GM12878 (cell line): Measurements from ENCODE around the gene ADCY1. TPM values are rescaled to one million over a fixed set of nuclear protein-coding genes. Genes with fewer than 3 reads are reported as not detected.

Experiments used
- ATAC-seq: fragments of 200-7000 bp; cut with Tn5 transposase; 3 replicates; pipeline ENCODE4 v1.9.1; 2020; ENCODE audit warnings: mild to moderate bottlenecking, moderate library complexity
- BruUV-seq: library from RNA; stranded (reverse); fragments of 400-500 nt; replicated peaks from 2 replicates; lab custom pipeline; 2021; lab: Mats Ljungman, UMichigan
- CTCF ChIA-PET: fragments of 300-600 bp; sonication (Branson Sonifier 250); formaldehyde crosslinking; extraction: SDS; loops from one replicate; lab custom pipeline; 2021; ENCODE audit warnings: inconsistent platforms; lab: Yijun Ruan, JAX
- POLR2A ChIA-PET: fragments of 350-600 bp; formaldehyde crosslinking; extraction: SDS; loops from one replicate; lab custom pipeline; 2021; ENCODE audit warnings: inconsistent platforms; lab: Charles Lee
- RAD21 ChIA-PET: fragments of 300-600 bp; sonication (Branson Sonifier 250); formaldehyde crosslinking; loops from one replicate; lab custom pipeline; 2023; ENCODE audit warnings: antibody characterized with exemption; ENCODE audit not compliant: unreplicated experiment; lab: Charles Lee
- SMC1A ChIA-PET: fragments of 300-600 bp; sonication (Branson Sonifier 250); formaldehyde crosslinking; loops from one replicate; lab custom pipeline; 2023; ENCODE audit not compliant: unreplicated experiment, uncharacterized antibody; lab: Charles Lee
- DNase-seq: peaks from one replicate; pipeline ENCODE4 v3.0.0-alpha.2; 2011; ENCODE audit warnings: low read depth, low spot score
- FAIRE-seq: peaks from 3 replicates; lab custom pipeline; 2011; peaks lifted over from hg19 to GRCh38; lab: Jason Lieb, UNC
- H2AFZ ChIP-seq: 2 replicates; pipeline ENCODE4 v1.6.0; 2011; ENCODE audit warnings: low read depth, low read length, control low read depth; ENCODE audit not compliant: control insufficient read depth
- H3K27ac ChIP-seq: 2 replicates; pipeline ENCODE4 v1.5.1; 2011; ENCODE audit warnings: control low read depth; ENCODE audit not compliant: control insufficient read depth, insufficient read depth
- H3K27me3 ChIP-seq, 2 experiments: replicated peaks in 1 of 2; 2 replicates each; pipeline versions ENCODE4 v1.6.0 to v1.6.1; 2011; ENCODE audit warnings: low read length in 1 of 2; ENCODE audit not compliant: control insufficient read depth in 2 of 2, insufficient read depth in 2 of 2
- H3K36me3 ChIP-seq, 2 experiments: 2 replicates each; pipeline ENCODE4 v1.5.1; 2011; ENCODE audit warnings: low read length in 1 of 2; ENCODE audit not compliant: control insufficient read depth in 2 of 2, insufficient read depth in 2 of 2
- H3K4me1 ChIP-seq: 2 replicates; pipeline ENCODE4 v1.6.1; 2011; ENCODE audit warnings: mild to moderate bottlenecking, low read length, moderate library complexity, mixed read lengths; ENCODE audit not compliant: control insufficient read depth, insufficient read depth
- H3K4me2 ChIP-seq: 2 replicates; pipeline ENCODE4 v1.6.0; 2011; ENCODE audit warnings: control low read depth; ENCODE audit not compliant: control insufficient read depth, insufficient read depth
- H3K4me3 ChIP-seq: fragments of 200-600 bp; sonication (generic); 2 replicates; pipeline ENCODE4 v1.5.1; 2016
- H3K79me2 ChIP-seq: 2 replicates; pipeline ENCODE4 v1.6.0; 2011; ENCODE audit warnings: low read length; ENCODE audit not compliant: control insufficient read depth, insufficient read depth
- H3K9ac ChIP-seq: 2 replicates; pipeline ENCODE4 v1.8.0; 2011; ENCODE audit warnings: low read length, control low read depth, mixed read lengths; ENCODE audit not compliant: control insufficient read depth, insufficient read depth
- H3K9me3 ChIP-seq: replicated peaks from 3 replicates; pipeline ENCODE4 v1.5.1; 2011; ENCODE audit warnings: mild to moderate bottlenecking, low read length; ENCODE audit not compliant: control insufficient read depth, insufficient read depth
- H4K20me1 ChIP-seq: 2 replicates; pipeline ENCODE4 v1.6.0; 2011; ENCODE audit not compliant: control insufficient read depth, insufficient read depth
- CHD2 ChIP-seq: IDR thresholded peaks from 2 replicates; pipeline ENCODE4 v1.6.1; 2011; ENCODE audit warnings: low read depth, low read length, improper control_type of control experiment, borderline replicate concordance
- CHD4 ChIP-seq: fragments of 200-600 bp; sonication (generic); IDR thresholded peaks from 2 replicates; pipeline ENCODE4 v1.6.1; 2016; ENCODE audit warnings: mild to moderate bottlenecking
- FOS ChIP-seq: IDR thresholded peaks from 3 replicates; pipeline ENCODE4 v1.6.1; 2011; ENCODE audit warnings: borderline replicate concordance; ENCODE audit not compliant: insufficient read length; ENCODE audit errors: extremely low read depth
- GABPA ChIP-seq: IDR thresholded peaks from 2 replicates; pipeline ENCODE4 v1.6.1; 2014; ENCODE audit warnings: antibody characterized with exemption, low read depth, mild to moderate bottlenecking, inconsistent platforms
- GATAD2B ChIP-seq: fragments of 450-650 bp; conservative IDR thresholded peaks from 2 replicates; pipeline ENCODE4 v1.6.1; 2017; ENCODE audit warnings: low read depth, mild to moderate bottlenecking, moderate library complexity
- HCFC1 ChIP-seq: fragments of 150-350 bp; IDR thresholded peaks from 2 replicates; pipeline ENCODE4 v1.6.1; 2014; ENCODE audit warnings: low read length
- HDGF ChIP-seq: fragments of 450-650 bp; IDR thresholded peaks from 2 replicates; pipeline ENCODE4 v1.6.1; 2016; ENCODE audit warnings: antibody characterized with exemption
- KDM1A ChIP-seq: fragments of 200-600 bp; sonication (generic); IDR thresholded peaks from 2 replicates; pipeline ENCODE4 v1.6.1; 2016; ENCODE audit warnings: borderline replicate concordance
- KLF5 ChIP-seq: fragments of 450-650 bp; IDR thresholded peaks from 2 replicates; pipeline ENCODE4 v1.6.1; 2014; ENCODE audit warnings: mild to moderate bottlenecking; ENCODE audit not compliant: partially characterized antibody
- PAX8 ChIP-seq: fragments of 450-650 bp; IDR thresholded peaks from 2 replicates; pipeline ENCODE4 v1.6.1; 2017; ENCODE audit warnings: mild to moderate bottlenecking, moderate library complexity
- RUNX3 ChIP-seq: IDR thresholded peaks from 2 replicates; pipeline ENCODE4 v1.6.1; 2012; ENCODE audit warnings: low read length, inconsistent platforms
- SIN3A ChIP-seq: IDR thresholded peaks from 2 replicates; pipeline ENCODE4 v1.6.1; 2012; ENCODE audit warnings: low read depth, low read length, improper control_type of control experiment
- TCF3 ChIP-seq: IDR thresholded peaks from 2 replicates; pipeline ENCODE4 v1.6.1; 2012; ENCODE audit warnings: low read depth, mild to moderate bottlenecking, low read length, borderline replicate concordance; ENCODE audit not compliant: insufficient read depth
- ZNF24 ChIP-seq: fragments of 450-650 bp; IDR thresholded peaks from 2 replicates; pipeline ENCODE4 v1.6.1; 2017; ENCODE audit warnings: antibody characterized with exemption, mild to moderate bottlenecking
- WGBS: methylation state at CpG from one replicate; pipeline ENCODE4 v1.1.6; 2016; ENCODE audit warnings: low lambda C conversion rate; ENCODE audit not compliant: insufficient replicate concordance, insufficient coverage; ENCODE audit errors: missing lambda C conversion rate; 5-methylcytosine and 5-hydroxymethylcytosine counted together
- in situ Hi-C: fragments of 300-500 bp; cut with MboI; formaldehyde crosslinking; loops from 9 replicates; pipeline ENCODE4 v1.14.3; 2018; ENCODE audit warnings: mixed read lengths
- intact Hi-C: fragments of 100-400 bp; cut with micrococcal nuclease; formaldehyde crosslinking; loops from one replicate; pipeline ENCODE4 v1.14.2; 2022; ENCODE audit not compliant: unreplicated experiment
- polyA plus RNA-seq, 11 experiments: library from polyadenylated mRNA; depleted of rRNA in 4 of 11; unstranded in 6 of 11; stranded (reverse) in 5 of 11; fragments of >200 nt; fragmentation: Nextera tagmentation in 4 of 11; fragmentation: Illumina TruSeq in 1 of 11; extraction: Ambion mirVana in 4 of 11; extraction: Trizol in 1 of 11; gene quantifications; 1 replicate in 1 of 11; 2 replicates in 10 of 11; pipeline versions ENCODE4 v1.2.1 to v1.2.3, GENCODE V29; 2011 to 2016; ENCODE audit warnings: inconsistent platforms in 2 of 11, missing spikeins in 2 of 11, low read depth in 1 of 11
- total RNA-seq, 4 experiments: library from RNA; depleted of rRNA in 3 of 4; stranded (reverse); fragments of >200 nt in 3 of 4; fragmentation: Illumina TruSeq in 1 of 4; extraction: Trizol in 1 of 4; gene quantifications; 2 replicates each; pipeline versions ENCODE4 v1.2.1 to v1.2.3, GENCODE V29; 2013 to 2021
- TF ChIP-seq, protein P1 (sequence below): fragments of 450-650 bp; conservative IDR thresholded peaks from 2 replicates; pipeline ENCODE4 v1.6.1; 2017; ENCODE audit warnings: mild to moderate bottlenecking, moderate library complexity
- TF ChIP-seq, protein P2 (sequence below): fragments of 450-650 bp; IDR thresholded peaks from 2 replicates; pipeline ENCODE4 v1.6.1; 2014; ENCODE audit warnings: mild to moderate bottlenecking
- TF ChIP-seq, protein P3 (sequence below): fragments of 150-350 bp; IDR thresholded peaks from 2 replicates; pipeline ENCODE4 v1.6.1; 2016; ENCODE audit warnings: low read depth, low read length

The ADCY1 gene
- total and polyA plus RNA-seq, 10 of the 15 experiments (the other 5 are each of a cell fraction or from before 2014, with no cell fraction given), result 0.13 to 1.4 (median 0.45) TPM; not detected in 1

DNA sequence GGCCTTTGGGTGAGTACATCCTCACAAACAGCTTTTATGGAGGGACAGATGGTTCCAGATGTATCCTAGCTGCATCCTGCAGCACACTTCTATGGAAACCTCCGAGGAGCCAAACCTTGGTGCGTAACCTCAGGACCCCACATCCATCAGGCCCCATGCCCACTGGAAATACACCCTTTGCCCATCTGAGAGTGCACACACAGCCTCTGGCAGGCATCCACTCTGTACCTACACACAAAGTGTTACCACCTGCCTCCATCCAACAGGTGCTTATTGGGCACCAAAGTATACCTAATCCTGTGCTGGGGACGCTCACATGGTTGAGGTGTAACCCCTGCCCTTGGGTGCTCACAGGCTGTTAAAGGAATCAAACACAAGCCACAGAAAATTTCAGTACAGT is 117.9 kb downstream of the ADCY1 start (continued):
- TF ChIP-seq, protein P1, sequence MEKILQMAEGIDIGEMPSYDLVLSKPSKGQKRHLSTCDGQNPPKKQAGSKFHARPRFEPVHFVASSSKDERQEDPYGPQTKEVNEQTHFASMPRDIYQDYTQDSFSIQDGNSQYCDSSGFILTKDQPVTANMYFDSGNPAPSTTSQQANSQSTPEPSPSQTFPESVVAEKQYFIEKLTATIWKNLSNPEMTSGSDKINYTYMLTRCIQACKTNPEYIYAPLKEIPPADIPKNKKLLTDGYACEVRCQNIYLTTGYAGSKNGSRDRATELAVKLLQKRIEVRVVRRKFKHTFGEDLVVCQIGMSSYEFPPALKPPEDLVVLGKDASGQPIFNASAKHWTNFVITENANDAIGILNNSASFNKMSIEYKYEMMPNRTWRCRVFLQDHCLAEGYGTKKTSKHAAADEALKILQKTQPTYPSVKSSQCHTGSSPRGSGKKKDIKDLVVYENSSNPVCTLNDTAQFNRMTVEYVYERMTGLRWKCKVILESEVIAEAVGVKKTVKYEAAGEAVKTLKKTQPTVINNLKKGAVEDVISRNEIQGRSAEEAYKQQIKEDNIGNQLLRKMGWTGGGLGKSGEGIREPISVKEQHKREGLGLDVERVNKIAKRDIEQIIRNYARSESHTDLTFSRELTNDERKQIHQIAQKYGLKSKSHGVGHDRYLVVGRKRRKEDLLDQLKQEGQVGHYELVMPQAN, result no peak
- TF ChIP-seq, protein P2, sequence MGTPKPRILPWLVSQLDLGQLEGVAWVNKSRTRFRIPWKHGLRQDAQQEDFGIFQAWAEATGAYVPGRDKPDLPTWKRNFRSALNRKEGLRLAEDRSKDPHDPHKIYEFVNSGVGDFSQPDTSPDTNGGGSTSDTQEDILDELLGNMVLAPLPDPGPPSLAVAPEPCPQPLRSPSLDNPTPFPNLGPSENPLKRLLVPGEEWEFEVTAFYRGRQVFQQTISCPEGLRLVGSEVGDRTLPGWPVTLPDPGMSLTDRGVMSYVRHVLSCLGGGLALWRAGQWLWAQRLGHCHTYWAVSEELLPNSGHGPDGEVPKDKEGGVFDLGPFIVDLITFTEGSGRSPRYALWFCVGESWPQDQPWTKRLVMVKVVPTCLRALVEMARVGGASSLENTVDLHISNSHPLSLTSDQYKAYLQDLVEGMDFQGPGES, result no peak
- TF ChIP-seq HCFC1 (no peak), GABPA (no peak), GATAD2B (no peak), CHD2 (no peak), RUNX3 (no peak), ZNF24 (no peak)
- TF ChIP-seq, all 136 proteins: peak for 0

DNA sequence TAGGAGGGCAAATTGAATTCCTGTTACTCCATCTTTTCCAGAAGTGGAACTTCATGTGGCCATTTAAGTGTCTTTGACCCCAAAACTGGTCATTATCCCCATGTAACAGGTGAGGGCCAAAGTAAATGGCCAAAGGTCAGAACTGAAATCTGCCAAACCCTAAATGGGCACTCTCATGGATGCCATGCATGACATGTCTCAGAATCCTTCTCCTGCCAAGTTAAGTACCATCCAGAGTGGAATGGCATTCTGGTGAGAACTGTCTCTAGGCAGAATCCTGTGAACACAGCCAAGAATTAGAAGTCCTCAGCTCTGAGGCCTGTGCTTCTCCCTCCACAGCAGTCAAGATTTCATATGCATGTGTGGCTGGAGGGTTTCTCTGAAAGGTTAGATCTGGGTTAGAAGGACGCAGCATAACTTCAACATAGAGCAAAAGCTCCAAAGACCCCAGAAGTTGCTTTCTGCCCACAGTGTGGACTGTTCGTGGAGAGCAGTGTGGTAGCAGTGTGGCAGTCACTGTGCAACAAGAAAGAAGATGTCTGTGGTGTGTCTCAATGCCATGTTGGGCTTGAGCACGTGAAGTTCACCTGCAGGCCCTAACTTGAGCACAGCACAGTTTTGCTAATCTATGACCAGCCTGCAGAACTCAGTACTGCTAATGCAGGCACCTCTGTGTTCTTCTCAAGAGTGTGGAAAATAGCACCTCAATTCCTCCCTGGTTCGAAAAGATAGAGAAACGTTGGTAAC is 121.3 kb downstream of the ADCY1 start:
- Histone ChIP-seq H3K79me2 (no peaks in the 10 kb centered on the region), H3K9ac (no peak overlapping the region), H3K4me1 (no peaks in the 10 kb centered on the region), H3K27me3 (no peaks in the 10 kb centered on the region; a peak in 2 of 4 replicates), H3K4me2 (no peak overlapping the region), H3K36me3 (no peaks in the 10 kb centered on the region), H2AFZ (no peak overlapping the region), H3K27ac (no peak overlapping the region), H3K4me3 (no peak overlapping the region), H4K20me1 (no peaks in the 10 kb centered on the region), H3K9me3 (no peaks in the 10 kb centered on the region)
- ChIA-PET CTCF (no interaction called here), POLR2A (interaction anchor here (0.6 kb wide), 1 partner anchor 109 kb away, joined by 4 read pairs; no protein-coding TSS in a partner anchor), RAD21 (no interaction called here), SMC1A (no interaction called here)
- no peak for DNase-seq
- WGBS, result 17% methylated on average over 5 of the region's 5 CpGs
- in situ Hi-C loops (no loop called here), intact Hi-C loops (no loop called here)
- BruUV-seq, result no TSS peak
- ATAC-seq, result no peak
- no peak for FAIRE-seq
- TF ChIP-seq, protein P3, sequence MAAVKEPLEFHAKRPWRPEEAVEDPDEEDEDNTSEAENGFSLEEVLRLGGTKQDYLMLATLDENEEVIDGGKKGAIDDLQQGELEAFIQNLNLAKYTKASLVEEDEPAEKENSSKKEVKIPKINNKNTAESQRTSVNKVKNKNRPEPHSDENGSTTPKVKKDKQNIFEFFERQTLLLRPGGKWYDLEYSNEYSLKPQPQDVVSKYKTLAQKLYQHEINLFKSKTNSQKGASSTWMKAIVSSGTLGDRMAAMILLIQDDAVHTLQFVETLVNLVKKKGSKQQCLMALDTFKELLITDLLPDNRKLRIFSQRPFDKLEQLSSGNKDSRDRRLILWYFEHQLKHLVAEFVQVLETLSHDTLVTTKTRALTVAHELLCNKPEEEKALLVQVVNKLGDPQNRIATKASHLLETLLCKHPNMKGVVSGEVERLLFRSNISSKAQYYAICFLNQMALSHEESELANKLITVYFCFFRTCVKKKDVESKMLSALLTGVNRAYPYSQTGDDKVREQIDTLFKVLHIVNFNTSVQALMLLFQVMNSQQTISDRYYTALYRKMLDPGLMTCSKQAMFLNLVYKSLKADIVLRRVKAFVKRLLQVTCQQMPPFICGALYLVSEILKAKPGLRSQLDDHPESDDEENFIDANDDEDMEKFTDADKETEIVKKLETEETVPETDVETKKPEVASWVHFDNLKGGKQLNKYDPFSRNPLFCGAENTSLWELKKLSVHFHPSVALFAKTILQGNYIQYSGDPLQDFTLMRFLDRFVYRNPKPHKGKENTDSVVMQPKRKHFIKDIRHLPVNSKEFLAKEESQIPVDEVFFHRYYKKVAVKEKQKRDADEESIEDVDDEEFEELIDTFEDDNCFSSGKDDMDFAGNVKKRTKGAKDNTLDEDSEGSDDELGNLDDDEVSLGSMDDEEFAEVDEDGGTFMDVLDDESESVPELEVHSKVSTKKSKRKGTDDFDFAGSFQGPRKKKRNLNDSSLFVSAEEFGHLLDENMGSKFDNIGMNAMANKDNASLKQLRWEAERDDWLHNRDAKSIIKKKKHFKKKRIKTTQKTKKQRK, result no peak
- no peak for TF ChIP-seq PAX8
- no peak for TF ChIP-seq HDGF
- TF ChIP-seq SIN3A, result no peak
- TF ChIP-seq FOS, result no peak
- TF ChIP-seq KLF5, result no peak
- no peak for TF ChIP-seq KDM1A
- TF ChIP-seq CHD4, result no peak
- TF ChIP-seq TCF3, result no peak
